22Rv1 (cell line): ENCODE data around the gene NUDT17.

Experiments
- CTCF ChIP-seq: fragments of 450-650 bp; IDR thresholded peaks from 2 replicates; pipeline ENCODE4 v1.5.1; 2017; ENCODE audit warnings: mild to moderate bottlenecking
- ZFX ChIP-seq: fragments of 450-650 bp; IDR thresholded peaks from 2 replicates; pipeline ENCODE4 v1.6.1; 2017; ENCODE audit warnings: antibody characterized with exemption, borderline replicate concordance

GRCh38 chr1:145823565-145824498, 21.6 kb upstream of the NUDT17 start, which contains the start of the genes POLR3C and RNF115:
- no peak for TF ChIP-seq CTCF
- TF ChIP-seq ZFX, result no peak
